Adrenal gland (tissue), 12 donors: ENCODE measurements around the gene TMEM117. TPM values are rescaled to one million over a fixed set of nuclear protein-coding genes. Genes with fewer than 3 reads are reported as not detected.

Experiments
- DNase-seq, 7 donors: peaks; one replicate each; pipeline ENCODE4 v3.0.0-alpha.2; 2019 to 2020
- H3K27ac ChIP-seq, 5 donors: fragments of 200-600 bp; sonication (generic) in 4 of 5; 1 replicate in 3 of 5; 2 replicates in 2 of 5; pipeline versions ENCODE4 v1.5.1 to v1.8.0; 2016 to 2020; ENCODE audit warnings: mild to moderate bottlenecking in 1 of 5
- H3K27me3 ChIP-seq: fragments of 200-600 bp; 2 replicates; pipeline ENCODE4 v1.8.0; 2021
- H3K36me3 ChIP-seq, 2 donors: fragments of 200-600 bp; replicated peaks in 1 of 2; 1 replicate in 1 of 2; 2 replicates in 1 of 2; pipeline versions ENCODE4 v1.5.1 to v1.8.0; 2018 to 2022
- H3K4me1 ChIP-seq, 2 donors: fragments of 200-600 bp; replicated peaks in 1 of 2; 1 replicate in 1 of 2; 2 replicates in 1 of 2; pipeline versions ENCODE4 v1.5.1 to v1.8.0; 2018 to 2021
- H3K4me3 ChIP-seq, 4 donors: fragments of 200-600 bp; sonication (generic) in 3 of 4; one replicate each; pipeline ENCODE4 v1.5.1; 2016 to 2018
- H3K9me3 ChIP-seq, 3 donors: fragments of 200-600 bp; sonication (generic) in 1 of 3; replicated peaks in 1 of 3; 1 replicate in 2 of 3; 2 replicates in 1 of 3; pipeline versions ENCODE4 v1.5.1 to v1.8.0; 2016 to 2021
- CTCF ChIP-seq, 6 experiments: fragments of 450-650 bp in 4 of 6; fragments of 200-600 bp in 2 of 6; sonication (generic) in 1 of 6; IDR thresholded peaks; 1 replicate in 5 of 6; 2 replicates in 1 of 6; pipeline versions ENCODE4 v1.5.1 to v1.8.0; 2016 to 2021; ENCODE audit warnings: antibody characterized with exemption in 6 of 6, mild to moderate bottlenecking in 2 of 6, moderate library complexity in 1 of 6
- POLR2A ChIP-seq, 2 donors: fragments of 450-650 bp; IDR thresholded peaks; one replicate each; pipeline ENCODE4 v1.6.1; 2017; ENCODE audit warnings: antibody characterized with exemption in 2 of 2, mild to moderate bottlenecking in 2 of 2, moderate library complexity in 1 of 2
- WGBS, 4 donors: extraction: QIAGEN DNeasy Blood & Tissue Kit in 2 of 4; methylation state at CpG; one replicate each; pipeline versions ENCODE4 v1.1.5 to v1.1.7; 2013 to 2017; 5-methylcytosine and 5-hydroxymethylcytosine counted together
- intact Hi-C, 2 donors: fragments of 100-400 bp; cut with DNase I; formaldehyde crosslinking; loops; one replicate each; pipeline versions ENCODE4 v1.14.1 to v1.15.0; 2022 to 2023
- polyA plus RNA-seq, 3 donors: library from polyadenylated mRNA; stranded (reverse); fragments of 200-250 nt in 2 of 3; fragments of 350-450 nt in 1 of 3; fragmentation: Illumina TruSeq in 1 of 3; extraction: RNeasy Lipid Tissue Mini Kit (QIAGEN cat#74804) in 1 of 3; gene quantifications; one replicate each; pipeline ENCODE4 v1.2.3, GENCODE V29; 2013 to 2014
- total RNA-seq, 9 donors: library from RNA; depleted of rRNA in 4 of 9; stranded (reverse); fragments of >200 nt in 4 of 9; fragments of 120-200 nt in 1 of 9; fragmentation: NEBNext Ultra II Directional in 1 of 9; extraction: Animal tissue kit (Norgen Biotek cat#: 25700) in 1 of 9; gene quantifications; one replicate each; pipeline versions ENCODE4 v1.1.0 to v1.2.4, GENCODE V29; 2013 to 2023
- donor health status: healthy with polysubstance abuse.
- donor health status: Bipolar disorder and iron deficiency.
- donor health status: DM: yes; HTN: yes; CAD: no.
- donor health status: DM: no; HTN: no; CAD: no.
- donor health status: DM: no; HTN: no; CAD: no.
- donor health status: DM: yes; HTN: yes; CAD: no.

The TMEM117 gene
- total and polyA plus RNA-seq, 12 donors, result 1.9 to 38.5 (median 6.7) TPM

GRCh38 chr12:44433659-44434058 lies 597.8 kb downstream of the TMEM117 start:
- no peaks in the 10 kb centered on the region for H3K27me3 ChIP-seq
- H3K9me3 ChIP-seq, result no peaks in the 10 kb centered on the region
- no peak overlapping the region for H3K27ac ChIP-seq
- no peaks in the 10 kb centered on the region for H3K36me3 ChIP-seq
- intact Hi-C loops, result no loop called here
- H3K4me1 ChIP-seq, result no peaks in the 10 kb centered on the region
- DNase-seq, result no peak
- 46 to 73% (median 65%) methylated on average over 1 of the region's 1 CpG for WGBS, 4 donors
- no peak overlapping the region for H3K4me3 ChIP-seq
- no peak for TF ChIP-seq CTCF (IDR thresholded peaks at IDR 0.05)
- TF ChIP-seq POLR2A (IDR thresholded peaks at IDR 0.05), result no peak

- H3K4me3 ChIP-seq, result no peak overlapping the region
- H3K9me3 ChIP-seq, result no peaks in the 10 kb centered on the region
- DNase-seq, result no peak
- intact Hi-C loops, result no loop called here
- H3K4me1 ChIP-seq, result no peaks in the 10 kb centered on the region
- 73 to 81% (median 78%) methylated on average over 5 of the region's 5 CpGs for WGBS, 4 donors
- no peaks in the 10 kb centered on the region for H3K27me3 ChIP-seq
- TF ChIP-seq CTCF (IDR thresholded peaks at IDR 0.05) (no peak), POLR2A (IDR thresholded peaks at IDR 0.05) (no peak)
- no peak overlapping the region for H3K27ac ChIP-seq
- H3K36me3 ChIP-seq, result no peaks in the 10 kb centered on the region
Observed at GRCh38 chr12:44436756-44437155, 600.9 kb downstream of the TMEM117 start.

Other genes starting within 250 kb of the TMEM117 start
- 10 to 100 TPM in 7 of 9 donors, 1 to 10 TPM in 2; 5.1 to 24.4 (median 13.8) TPM for gene PUS7L, start 77.3 kb upstream of the TMEM117 start, total RNA-seq
- gene PUS7L, start 77.3 kb upstream of the TMEM117 start, polyA plus RNA-seq, result 10 to 100 TPM in 1 of 3 donors, 1 to 10 TPM in 1, under 1 TPM in 1; 0.84 to 15.5 (median 1.9) TPM
- 10 to 100 TPM in 8 of 9 donors, 1 to 10 TPM in 1; 9.8 to 25.6 (median 12.4) TPM for gene IRAK4, start 77.1 kb upstream of the TMEM117 start, total RNA-seq
- 10 to 100 TPM; 10.6 to 11.4 (median 10.8) TPM for gene IRAK4, start 77.1 kb upstream of the TMEM117 start, polyA plus RNA-seq
- gene TWF1, start 29.8 kb upstream of the TMEM117 start, total RNA-seq, result 100 to 1,000 TPM in 3 of 9 donors, 10 to 100 TPM in 6; 54.6 to 116 (median 90.1) TPM
- 100 to 1,000 TPM in 1 of 3 donors, 10 to 100 TPM in 2; 38.0 to 105 (median 44.5) TPM for gene TWF1, start 29.8 kb upstream of the TMEM117 start, polyA plus RNA-seq